Vagina (tissue), 2 donors: Measurements from ENCODE around the gene DAZ2. TPM values are rescaled to one million over a fixed set of nuclear protein-coding genes. Genes with fewer than 3 reads are reported as not detected.
"Not testable (repeated sequence)": the region's sequence is repeated elsewhere in the genome, so short reads cannot be mapped to it uniquely, and the experiment has no call there.

ENCODE experiments used
- DNase-seq, 2 donors: peaks; one replicate each; pipeline ENCODE4 v3.0.0-alpha.2; 2017; ENCODE audit errors: extremely low spot score in 2 of 2
- H3K27ac ChIP-seq: fragments of 200-600 bp; sonication (generic); one replicate; pipeline ENCODE4 v1.5.1; 2019
- H3K27me3 ChIP-seq: fragments of 200-600 bp; sonication (generic); one replicate; pipeline ENCODE4 v1.5.1; 2019
- H3K36me3 ChIP-seq, 2 donors: fragments of 200-600 bp; sonication (generic); one replicate each; pipeline ENCODE4 v1.5.1; 2017 to 2019
- H3K4me1 ChIP-seq: fragments of 200-600 bp; sonication (generic); one replicate; pipeline ENCODE4 v1.5.1; 2019
- H3K4me3 ChIP-seq, 2 donors: fragments of 200-600 bp; sonication (generic); 1 replicate in 1 of 2; 2 replicates in 1 of 2; pipeline ENCODE4 v1.5.1; 2016 to 2019
- H3K9me3 ChIP-seq: fragments of 200-600 bp; sonication (generic); one replicate; pipeline ENCODE4 v1.5.1; 2019
- intact Hi-C: fragments of 100-400 bp; cut with DNase I; formaldehyde crosslinking; loops from one replicate; pipeline ENCODE4 v1.15.1; 2023
- total RNA-seq: library from RNA; depleted of rRNA; stranded (reverse); fragments of >200 nt; gene quantifications from one replicate; pipeline ENCODE4 v1.2.3, GENCODE V29; 2016

DAZ2 gene
- total RNA-seq = not detected

DNA sequence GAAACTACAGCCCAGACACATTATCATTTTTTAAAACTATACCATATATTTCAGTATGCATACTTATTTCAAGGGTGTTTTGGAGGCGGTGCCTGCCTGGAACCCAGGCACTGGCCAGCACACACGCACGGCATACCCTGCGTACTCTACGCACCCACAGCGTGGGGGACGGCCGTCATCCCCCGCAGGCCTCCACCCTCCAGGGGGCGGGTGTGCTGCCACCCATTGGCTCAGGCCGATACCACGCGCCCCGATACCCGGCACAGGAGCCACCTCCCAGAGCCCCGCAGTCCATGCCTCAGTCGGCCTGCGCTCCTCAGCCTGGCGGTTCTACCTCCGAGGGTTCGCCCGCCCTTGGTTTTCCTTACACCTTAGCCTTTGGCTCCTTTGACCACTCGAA lies at the start of gene DAZ2:
TSS of gene DAZ2 (plus strand) at position 301 of the 400 bp plus-strand sequence. CDS start 208 bp downstream, outside the sequence.
- H3K9me3 ChIP-seq, H3K4me3 ChIP-seq, DNase-seq, H3K27me3 ChIP-seq, H3K36me3 ChIP-seq, H3K27ac ChIP-seq, H3K4me1 ChIP-seq, intact Hi-C loops: not testable (repeated sequence)

GRCh38 chrY:23198908-23199307 lies 20.4 kb upstream of the DAZ2 start, which contains the start of gene DAZ1:
TSS of gene DAZ1 (minus strand) at chrY:23199008. CDS start at chrY:23198800, 208 bp downstream.
- H3K36me3 ChIP-seq, H3K9me3 ChIP-seq, DNase-seq, intact Hi-C loops, H3K4me1 ChIP-seq, H3K27ac ChIP-seq, H3K27me3 ChIP-seq, H3K4me3 ChIP-seq: not testable (repeated sequence)

DNA sequence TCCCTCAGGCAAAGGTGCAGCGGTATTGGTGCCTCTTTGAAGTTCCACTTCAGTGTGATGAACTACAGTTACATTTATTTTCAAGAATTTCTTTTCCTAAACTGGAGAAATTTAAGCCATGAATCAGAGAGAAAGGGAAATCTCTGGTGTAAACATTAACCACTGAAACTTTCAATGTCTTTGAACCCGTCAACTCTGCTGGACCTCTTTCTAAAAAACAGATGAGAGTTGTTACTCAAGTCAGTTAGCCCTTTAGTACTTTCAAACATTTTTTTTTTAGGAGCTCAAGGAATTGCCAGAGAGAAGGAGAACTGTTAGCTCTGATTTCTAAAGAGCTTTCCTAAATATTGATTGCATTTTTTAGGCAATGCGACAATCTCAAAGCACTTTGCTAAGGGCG lies 11.9 kb upstream of the DAZ2 start:
- H3K27ac ChIP-seq, intact Hi-C loops, H3K9me3 ChIP-seq, DNase-seq, H3K36me3 ChIP-seq, H3K27me3 ChIP-seq, H3K4me1 ChIP-seq, H3K4me3 ChIP-seq: not testable (repeated sequence)

DNA sequence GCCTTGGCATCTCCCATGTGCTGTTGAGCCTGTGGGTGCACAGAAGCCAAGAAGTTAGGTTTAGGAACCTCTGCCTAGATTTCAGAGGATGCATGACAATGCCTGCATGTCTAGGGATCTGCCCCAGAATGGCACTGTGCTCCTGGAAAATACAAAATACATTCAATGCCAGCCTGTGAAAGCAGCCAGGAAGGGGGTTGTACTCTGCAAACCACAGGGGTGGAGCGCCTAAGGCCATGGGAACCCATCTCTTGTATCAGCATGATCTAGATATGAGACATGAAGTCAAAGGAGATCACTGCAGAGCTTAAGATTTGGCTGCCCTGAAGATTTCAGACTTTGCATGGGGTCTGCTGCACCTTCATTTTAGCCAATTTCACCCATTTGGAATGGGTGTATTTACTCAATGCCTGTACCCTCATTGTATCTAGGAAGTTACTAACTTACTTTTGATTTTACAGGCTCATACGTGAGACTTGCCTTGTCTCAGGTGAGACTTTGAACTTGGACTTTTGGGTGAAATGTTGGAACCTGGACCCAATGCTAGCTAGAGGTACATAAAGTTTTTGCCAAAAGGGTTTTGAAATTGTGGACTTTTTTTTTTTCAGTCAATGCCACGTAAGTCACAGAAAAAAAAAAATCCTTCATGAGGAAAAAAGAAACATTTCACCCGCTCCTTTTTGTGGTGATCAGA lies 9.4 kb upstream of the DAZ2 start:
- H3K4me1 ChIP-seq, intact Hi-C loops, H3K27ac ChIP-seq, H3K27me3 ChIP-seq, H3K36me3 ChIP-seq, H3K4me3 ChIP-seq, H3K9me3 ChIP-seq, DNase-seq: not testable (repeated sequence)

DNA sequence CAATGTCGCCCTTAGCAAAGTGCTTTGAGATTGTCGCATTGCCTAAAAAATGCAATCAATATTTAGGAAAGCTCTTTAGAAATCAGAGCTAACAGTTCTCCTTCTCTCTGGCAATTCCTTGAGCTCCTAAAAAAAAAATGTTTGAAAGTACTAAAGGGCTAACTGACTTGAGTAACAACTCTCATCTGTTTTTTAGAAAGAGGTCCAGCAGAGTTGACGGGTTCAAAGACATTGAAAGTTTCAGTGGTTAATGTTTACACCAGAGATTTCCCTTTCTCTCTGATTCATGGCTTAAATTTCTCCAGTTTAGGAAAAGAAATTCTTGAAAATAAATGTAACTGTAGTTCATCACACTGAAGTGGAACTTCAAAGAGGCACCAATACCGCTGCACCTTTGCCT lies 8.7 kb upstream of the DAZ2 start:
- H3K4me3 ChIP-seq, H3K27ac ChIP-seq, intact Hi-C loops, H3K9me3 ChIP-seq, H3K36me3 ChIP-seq, H3K27me3 ChIP-seq, DNase-seq, H3K4me1 ChIP-seq: not testable (repeated sequence)

Other genes starting within 250 kb of the DAZ2 start
- gene BPY2, start 235.3 kb upstream of the DAZ2 start, total RNA-seq = not detected
- not detected for gene DAZ1, start 20.5 kb upstream of the DAZ2 start, total RNA-seq